ENCODE data around the gene LY86.

Gene LY86

DNA sequence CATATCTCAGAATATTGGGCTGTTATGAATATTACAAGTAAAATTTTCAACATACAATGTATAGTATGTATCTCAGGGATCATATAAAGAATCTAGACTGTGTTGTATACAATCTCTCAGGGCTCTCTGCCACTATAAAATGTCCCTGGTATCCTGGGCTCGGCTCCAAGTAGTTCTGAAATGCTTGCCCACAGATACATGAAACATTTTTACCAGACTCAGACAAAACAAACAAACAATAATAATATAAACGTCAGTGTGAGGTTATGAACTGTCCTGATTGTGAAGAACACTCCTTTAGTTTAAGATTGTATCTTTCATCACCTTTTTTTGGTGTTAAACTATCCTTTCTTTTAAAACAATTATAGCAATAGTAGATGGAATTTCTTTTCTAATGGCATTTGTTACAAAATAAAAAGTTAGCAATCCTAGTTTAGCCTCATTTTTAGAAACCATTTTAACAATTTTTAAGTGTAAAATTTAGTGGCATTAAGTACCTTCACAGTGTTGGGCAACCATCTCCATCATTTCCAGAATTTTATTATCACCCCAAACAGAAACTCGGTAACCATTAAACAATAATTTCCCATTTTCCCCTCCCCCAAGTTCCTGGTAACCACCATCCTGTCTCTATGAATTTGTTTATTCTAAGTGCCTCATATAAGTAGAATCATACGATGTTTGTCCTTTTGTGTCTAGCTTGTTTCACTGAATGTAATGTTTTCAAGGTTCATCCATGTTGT, 17.4 kb upstream of the LY86 start:
- DNase-seq: no peak

GRCh38 chr6:6575143-6575542, 13.4 kb upstream of the LY86 start:
- DNase-seq: no peak

GRCh38 chr6:6577735-6578134, 10.8 kb upstream of the LY86 start:
- DNase-seq: no peak

DNA sequence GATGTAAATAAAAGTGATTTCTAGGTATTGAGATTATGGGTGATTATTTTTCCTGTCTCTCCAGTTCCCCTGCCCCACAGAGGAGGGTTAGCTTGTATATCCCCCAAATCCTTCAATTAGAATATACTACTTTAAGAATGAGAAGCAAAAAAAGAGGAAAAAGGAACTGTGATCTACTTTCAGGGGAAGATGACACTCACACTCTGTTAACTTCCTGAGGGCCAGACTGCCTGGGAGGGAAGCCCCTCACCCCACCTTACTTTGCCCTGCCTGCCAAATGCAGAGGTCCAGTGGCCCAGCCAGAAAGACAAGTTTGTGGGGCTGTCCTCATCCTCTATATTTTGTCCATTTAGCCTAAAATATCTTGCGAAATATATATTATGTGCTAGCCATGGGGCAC, 9.2 kb upstream of the LY86 start:
- DNase-seq: no peak

GRCh38 chr6:6580225-6580856, 8.2 kb upstream of the LY86 start:
- no peak for DNase-seq

- no peak for DNase-seq
These were observed 7.5 kb upstream of the LY86 start for GRCh38 chr6:6581054-6581453.

DNA sequence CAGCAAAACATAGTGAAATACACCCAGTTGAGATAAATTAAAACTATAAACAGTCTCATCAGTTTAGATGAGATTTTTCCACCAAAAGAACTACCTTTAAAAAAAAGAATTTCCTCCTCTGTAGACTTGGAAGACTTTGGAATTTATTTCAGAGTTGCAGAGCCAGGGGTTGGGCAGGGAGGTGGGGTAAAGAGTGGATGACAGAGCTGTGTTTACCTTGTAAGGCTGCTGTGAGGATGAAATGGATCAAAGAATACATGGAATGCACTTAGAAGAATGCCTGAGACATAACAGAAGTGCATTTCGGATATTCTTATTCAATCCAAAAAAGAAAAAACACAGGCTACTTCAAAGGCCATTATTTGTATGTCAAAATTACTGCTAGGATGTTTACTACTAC, 6.4 kb upstream of the LY86 start:
- DNase-seq: no peak

DNA sequence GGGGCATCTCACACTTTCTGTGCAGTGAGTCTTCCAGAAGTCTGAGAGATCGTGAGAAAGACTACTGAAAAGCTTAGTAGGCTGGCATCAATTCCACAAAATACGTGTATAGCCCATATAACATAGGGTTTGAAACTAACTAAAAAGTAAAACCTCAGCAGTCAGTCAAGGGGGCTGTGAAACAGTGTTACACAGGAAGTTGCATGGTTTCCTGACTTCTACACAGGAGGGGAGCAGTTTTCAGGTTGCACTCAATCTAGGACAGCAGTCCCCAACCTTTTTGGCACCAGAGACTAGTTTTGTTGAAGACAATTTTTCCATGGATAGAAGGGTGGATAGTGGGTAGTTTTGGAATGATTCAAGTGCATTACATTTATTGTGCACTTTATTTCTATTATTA, 4.7 kb upstream of the LY86 start:
- DNase-seq: no peak

GRCh38 chr6:6584310-6585002, 4.1 kb upstream of the LY86 start:
- DNase-seq: no peak

DNA sequence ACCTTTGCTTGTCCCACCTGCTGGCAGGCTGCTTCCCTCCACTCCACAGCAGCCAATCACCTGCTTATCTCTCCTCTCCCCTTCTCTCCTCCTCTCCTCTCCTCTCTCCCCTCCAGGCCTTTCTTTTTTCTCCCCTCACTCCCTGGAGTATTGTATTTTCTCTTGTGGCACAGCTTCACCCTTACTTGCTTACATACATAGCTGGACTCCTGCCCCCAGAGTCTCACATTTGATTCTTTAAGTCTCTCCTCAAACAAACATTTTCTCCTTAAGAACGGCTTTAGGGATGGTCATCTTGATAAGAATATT, 3.6 kb upstream of the LY86 start:
- DNase-seq: no peak

GRCh38 chr6:6586167-6586566, 2.4 kb upstream of the LY86 start:
- DNase-seq: no peak

GRCh38 chr6:6586671-6587526, 1.6 kb upstream of the LY86 start:
- no peak for DNase-seq

DNA sequence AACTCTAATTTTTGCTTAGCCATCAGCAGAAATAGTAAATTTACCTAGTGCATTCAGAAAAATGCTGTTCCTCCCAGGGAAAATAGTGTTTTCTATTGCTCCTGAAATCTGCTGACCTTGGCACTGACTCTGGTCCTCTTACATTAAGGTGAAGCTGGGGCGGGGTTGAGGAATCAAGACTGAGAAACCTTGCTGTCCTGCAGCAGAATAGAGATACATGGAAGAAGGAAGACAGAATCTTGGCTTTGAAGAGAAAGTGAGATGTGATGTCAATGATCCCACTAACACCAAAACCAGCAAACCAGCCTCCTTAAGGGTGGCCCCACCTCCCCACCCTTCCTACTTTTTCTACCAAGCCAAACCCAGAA, 840 bp upstream of the LY86 start:
- DNase-seq: no peak

GRCh38 chr6:6588924-6589709, 597 bp downstream of the LY86 start:
- no peak for DNase-seq

- DNase-seq: no peak
These were observed 2.0 kb downstream of the LY86 start for GRCh38 chr6:6590530-6590929.

DNA sequence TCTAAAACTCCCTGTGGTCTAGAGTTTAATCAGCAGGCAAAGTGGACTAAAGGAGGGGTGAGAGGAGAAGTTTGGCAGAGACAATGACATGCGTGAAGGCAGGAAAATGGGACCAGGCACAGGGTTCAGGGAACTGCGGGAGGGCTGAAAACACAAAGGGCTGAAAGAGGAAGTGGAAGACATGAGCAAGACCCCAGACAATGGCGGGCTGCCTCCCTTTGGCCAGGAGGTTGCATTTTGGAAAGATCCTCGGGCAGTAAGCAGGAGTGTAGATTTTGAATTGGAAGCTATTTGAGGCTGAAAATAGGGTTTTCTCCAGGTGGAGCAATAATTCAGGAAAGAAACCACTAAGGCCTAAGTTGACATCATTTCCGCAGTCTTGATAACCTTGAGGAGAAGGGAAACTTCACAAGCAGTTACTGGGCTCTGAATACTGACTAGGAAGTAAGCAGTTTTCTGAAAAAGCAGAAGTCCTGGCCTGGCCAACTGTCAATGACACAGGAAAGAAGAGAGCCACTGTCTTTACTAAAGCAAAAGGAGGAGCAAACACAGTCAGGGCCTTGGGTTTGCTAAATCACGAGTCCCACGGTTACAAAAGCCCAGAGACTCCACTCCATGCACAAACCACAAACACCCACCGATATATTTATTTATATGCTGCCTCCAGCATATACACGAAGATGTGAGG, 3.4 kb downstream of the LY86 start:
- no peak for DNase-seq

- no peak for DNase-seq
These were observed 4.4 kb downstream of the LY86 start for GRCh38 chr6:6592826-6593475.

DNA sequence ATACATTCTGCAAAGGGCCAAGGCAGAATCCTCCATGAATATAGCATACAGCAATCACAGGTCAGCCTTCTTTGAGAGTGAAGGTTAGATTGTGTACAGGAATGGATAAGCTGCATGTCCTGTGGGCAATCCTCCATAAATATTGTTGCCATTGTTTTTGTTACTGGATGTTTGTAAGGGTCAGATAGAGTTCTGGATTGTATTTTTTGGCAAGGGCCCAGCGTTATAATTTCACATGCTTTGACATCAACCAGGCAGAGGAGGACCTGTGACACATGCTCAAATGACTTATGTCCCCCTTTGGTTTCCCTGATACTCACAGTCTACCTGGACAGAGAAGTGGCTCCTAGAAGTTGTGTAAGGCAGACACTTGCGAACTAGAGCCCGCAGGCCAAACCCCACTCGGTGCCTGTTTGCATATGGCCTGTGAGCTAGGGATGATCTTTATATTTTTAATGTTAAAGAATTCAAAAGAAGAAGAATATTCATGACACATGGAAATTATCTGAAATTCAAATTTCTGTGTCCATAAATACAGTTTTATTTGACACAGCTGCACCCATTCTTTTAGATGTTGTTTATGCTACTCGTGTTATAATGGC, 5.4 kb downstream of the LY86 start:
- no peak for DNase-seq

DNA sequence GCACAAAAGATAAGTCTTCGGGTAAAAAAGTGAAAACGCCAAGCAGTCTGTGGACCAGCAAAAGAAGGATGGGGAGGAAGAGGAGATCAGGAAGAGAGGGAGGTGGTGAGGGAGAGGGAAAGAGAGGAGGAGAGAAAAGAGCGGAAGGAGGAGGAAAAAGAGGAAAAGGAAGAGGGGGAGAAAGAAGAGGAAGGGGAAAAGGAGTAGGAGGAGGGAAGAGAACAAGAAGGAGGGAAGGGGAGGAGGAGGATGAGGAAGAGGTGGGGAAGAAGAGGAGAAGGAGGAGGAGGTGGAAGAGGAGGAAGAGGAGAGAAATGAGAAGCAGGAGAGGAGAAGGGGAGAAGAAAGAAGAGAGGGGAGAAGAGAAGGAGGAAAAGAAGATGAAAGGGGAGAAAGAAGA, 6.5 kb downstream of the LY86 start:
- no peak for DNase-seq

DNA sequence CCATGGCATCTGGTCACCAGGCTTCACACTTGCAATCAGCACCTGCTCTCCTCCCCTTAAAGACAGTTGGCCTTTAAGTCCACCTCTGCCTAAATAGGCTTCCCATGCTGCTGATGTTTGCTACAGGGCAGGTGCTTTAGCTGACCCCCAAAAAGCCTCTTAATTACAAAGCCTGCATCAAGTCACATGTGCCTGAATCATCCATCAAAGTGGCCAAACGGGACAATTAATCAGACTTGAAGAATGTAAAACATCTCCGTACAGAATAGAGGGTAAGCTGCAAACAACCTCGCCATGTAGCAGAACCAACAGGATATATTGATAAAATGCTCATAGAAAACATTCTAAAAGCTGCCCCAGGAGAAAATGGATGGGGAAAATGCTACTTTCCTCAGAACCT, 7.4 kb downstream of the LY86 start:
- DNase-seq: no peak
